IMR-90 (cell line): Measurements from ENCODE around the gene SRMS.

Experiments
- CEBPB ChIP-seq: IDR thresholded peaks from 2 replicates; pipeline ENCODE4 v1.6.1; 2012; ENCODE audit warnings: low read depth, low read length, improper control_type of control experiment
- NFE2L2 ChIP-seq: fragments of 150-350 bp; IDR thresholded peaks from 2 replicates; pipeline ENCODE4 v1.6.1; 2016; ENCODE audit warnings: low read depth, mild to moderate bottlenecking, low read length
- POLR2A ChIP-seq: IDR thresholded peaks from 2 replicates; pipeline ENCODE4 v1.6.1; 2012; ENCODE audit warnings: mild to moderate bottlenecking, low read depth, low read length
- TF ChIP-seq, protein P1 (sequence below): conservative IDR thresholded peaks from 2 replicates; pipeline ENCODE4 v1.5.1; 2012; ENCODE audit warnings: mild to moderate bottlenecking, low read depth, low read length, improper control_type of control experiment
- TF ChIP-seq, protein P2 (sequence below): fragments of 150-350 bp; IDR thresholded peaks from 2 replicates; pipeline ENCODE4 v1.6.1; 2017; ENCODE audit warnings: mild to moderate bottlenecking, antibody characterized with exemption, low read length, low read depth

DNA sequence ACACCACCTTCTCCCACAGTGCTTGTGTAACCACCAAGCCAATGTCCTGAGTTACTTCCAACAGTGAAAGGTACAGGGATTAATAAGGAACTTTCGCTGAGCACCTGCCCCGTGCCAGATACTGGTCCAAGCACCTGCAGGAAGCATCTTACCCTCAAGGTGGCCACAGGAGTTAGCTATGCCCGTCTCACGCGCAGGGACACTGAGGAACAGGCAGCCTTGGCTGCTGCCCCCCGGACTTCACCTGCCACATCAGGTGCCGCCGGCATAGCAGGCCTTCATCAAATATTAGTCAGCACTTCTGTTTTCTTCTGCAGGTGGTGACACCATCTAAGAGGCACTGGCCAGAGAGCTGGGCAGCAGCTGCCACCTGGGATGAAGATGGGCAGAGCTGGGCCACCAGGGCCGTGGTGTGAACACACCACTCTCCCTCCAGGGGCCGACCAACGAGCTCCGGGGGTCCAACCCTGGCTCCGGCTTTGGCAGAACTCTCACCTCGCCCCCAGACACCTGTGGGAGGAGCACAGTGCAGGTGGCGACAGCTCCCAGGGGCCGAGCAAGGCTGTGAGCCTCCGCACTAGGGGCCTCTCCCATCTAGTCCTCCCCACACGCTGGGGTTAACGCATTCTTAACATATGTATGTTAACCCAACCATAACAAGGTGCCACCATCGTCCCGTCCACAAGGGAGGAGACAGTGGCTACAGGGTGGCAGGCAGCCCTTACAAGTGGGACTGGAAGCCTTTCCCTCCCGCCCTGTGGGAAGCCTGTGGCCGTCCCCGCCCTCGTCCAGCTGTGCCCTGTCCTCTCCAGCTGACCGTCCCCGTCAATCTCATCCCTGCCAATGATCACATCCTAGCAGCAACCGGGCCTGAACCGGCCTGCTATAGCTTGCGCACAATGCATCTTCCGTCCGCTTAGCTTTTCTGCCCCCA is 29.9 kb downstream of the SRMS start:
- TF ChIP-seq, protein P1, sequence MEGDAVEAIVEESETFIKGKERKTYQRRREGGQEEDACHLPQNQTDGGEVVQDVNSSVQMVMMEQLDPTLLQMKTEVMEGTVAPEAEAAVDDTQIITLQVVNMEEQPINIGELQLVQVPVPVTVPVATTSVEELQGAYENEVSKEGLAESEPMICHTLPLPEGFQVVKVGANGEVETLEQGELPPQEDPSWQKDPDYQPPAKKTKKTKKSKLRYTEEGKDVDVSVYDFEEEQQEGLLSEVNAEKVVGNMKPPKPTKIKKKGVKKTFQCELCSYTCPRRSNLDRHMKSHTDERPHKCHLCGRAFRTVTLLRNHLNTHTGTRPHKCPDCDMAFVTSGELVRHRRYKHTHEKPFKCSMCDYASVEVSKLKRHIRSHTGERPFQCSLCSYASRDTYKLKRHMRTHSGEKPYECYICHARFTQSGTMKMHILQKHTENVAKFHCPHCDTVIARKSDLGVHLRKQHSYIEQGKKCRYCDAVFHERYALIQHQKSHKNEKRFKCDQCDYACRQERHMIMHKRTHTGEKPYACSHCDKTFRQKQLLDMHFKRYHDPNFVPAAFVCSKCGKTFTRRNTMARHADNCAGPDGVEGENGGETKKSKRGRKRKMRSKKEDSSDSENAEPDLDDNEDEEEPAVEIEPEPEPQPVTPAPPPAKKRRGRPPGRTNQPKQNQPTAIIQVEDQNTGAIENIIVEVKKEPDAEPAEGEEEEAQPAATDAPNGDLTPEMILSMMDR, result no peak
- TF ChIP-seq POLR2A (no peak), NFE2L2 (no peak), CEBPB (no peak)
- TF ChIP-seq, protein P2, sequence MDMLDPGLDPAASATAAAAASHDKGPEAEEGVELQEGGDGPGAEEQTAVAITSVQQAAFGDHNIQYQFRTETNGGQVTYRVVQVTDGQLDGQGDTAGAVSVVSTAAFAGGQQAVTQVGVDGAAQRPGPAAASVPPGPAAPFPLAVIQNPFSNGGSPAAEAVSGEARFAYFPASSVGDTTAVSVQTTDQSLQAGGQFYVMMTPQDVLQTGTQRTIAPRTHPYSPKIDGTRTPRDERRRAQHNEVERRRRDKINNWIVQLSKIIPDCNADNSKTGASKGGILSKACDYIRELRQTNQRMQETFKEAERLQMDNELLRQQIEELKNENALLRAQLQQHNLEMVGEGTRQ, result no peak
